Globus pallidus (tissue), 1 donor: ENCODE data around the gene FUT1.
A peak's percentile ranks its signal among the peaks of the same experiment; 100 is the strongest.
"Not testable (repeated sequence)": the region's sequence is repeated elsewhere in the genome, so short reads cannot be mapped to it uniquely, and the experiment has no call there.

Source experiments
- DNase-seq: peaks from one replicate; pipeline ENCODE4 v3.0.0-alpha.2; 2015; ENCODE audit warnings: low spot score

Gene FUT1

GRCh38 chr19:48752496-48753365 lies at the start of gene FUT1:
Gene FUT1, minus strand, starts transcription at chr19:48752641. Its CDS starts 1,360 bp downstream, at chr19:48751281.
- no peak for DNase-seq

- DNase-seq, result no peak
These were observed 47.2 kb upstream of the FUT1 start for GRCh38 chr19:48799358-48800300.

GRCh38 chr19:48798937-48799336 lies 46.5 kb upstream of the FUT1 start:
- DNase-seq, result no peak

- DNase-seq, result no peak
These were observed 44.7 kb upstream of the FUT1 start for GRCh38 chr19:48797103-48797502.

- DNase-seq, result no peak
These were observed 44.0 kb upstream of the FUT1 start for GRCh38 chr19:48796298-48797083.

GRCh38 chr19:48795685-48796070 lies 43.2 kb upstream of the FUT1 start:
- no peak for DNase-seq

GRCh38 chr19:48795055-48795684 lies 42.7 kb upstream of the FUT1 start:
- DNase-seq, result peak; percentile 94

GRCh38 chr19:48794291-48794690 lies 41.9 kb upstream of the FUT1 start:
- DNase-seq, result no peak

- DNase-seq, result no peak
These were observed 40.8 kb upstream of the FUT1 start for GRCh38 chr19:48793271-48793670.

- DNase-seq, result not testable (repeated sequence)
These were observed 34.9 kb upstream of the FUT1 start for GRCh38 chr19:48787331-48787730.

- not testable (repeated sequence) for DNase-seq
These were observed 34.0 kb upstream of the FUT1 start for GRCh38 chr19:48786422-48786821.

GRCh38 chr19:48784527-48784926 lies 32.1 kb upstream of the FUT1 start:
- no peak for DNase-seq

GRCh38 chr19:48780631-48781391 lies 28.4 kb upstream of the FUT1 start:
- no peak for DNase-seq

- DNase-seq, result no peak
These were observed 27.2 kb upstream of the FUT1 start for GRCh38 chr19:48779636-48780035.

GRCh38 chr19:48777720-48778119 lies 25.3 kb upstream of the FUT1 start:
- DNase-seq, result no peak

- no peak for DNase-seq
These were observed 24.7 kb upstream of the FUT1 start for GRCh38 chr19:48777139-48777538.

GRCh38 chr19:48772503-48772953 lies 20.1 kb upstream of the FUT1 start:
- no peak for DNase-seq

GRCh38 chr19:48770734-48771472 lies 18.5 kb upstream of the FUT1 start:
- DNase-seq, result no peak

- DNase-seq, result no peak
These were observed 17.8 kb upstream of the FUT1 start for GRCh38 chr19:48770266-48770665.
